GM21360 (cell line): Measurements from ENCODE around the gene NEURL2.

ENCODE experiments used
- ATAC-seq: cut with Tn5 transposase; IDR thresholded peaks from one replicate; pipeline ENCODE4 v1.9.1; 2021; ENCODE audit warnings: mild to moderate bottlenecking, moderate library complexity; ENCODE audit not compliant: unreplicated experiment

Gene NEURL2

GRCh38 chr20:45920462-45921336 is 29.7 kb upstream of the NEURL2 start:
- no peak for ATAC-seq

GRCh38 chr20:45919542-45920399 is 28.8 kb upstream of the NEURL2 start:
- ATAC-seq, result no peak

DNA sequence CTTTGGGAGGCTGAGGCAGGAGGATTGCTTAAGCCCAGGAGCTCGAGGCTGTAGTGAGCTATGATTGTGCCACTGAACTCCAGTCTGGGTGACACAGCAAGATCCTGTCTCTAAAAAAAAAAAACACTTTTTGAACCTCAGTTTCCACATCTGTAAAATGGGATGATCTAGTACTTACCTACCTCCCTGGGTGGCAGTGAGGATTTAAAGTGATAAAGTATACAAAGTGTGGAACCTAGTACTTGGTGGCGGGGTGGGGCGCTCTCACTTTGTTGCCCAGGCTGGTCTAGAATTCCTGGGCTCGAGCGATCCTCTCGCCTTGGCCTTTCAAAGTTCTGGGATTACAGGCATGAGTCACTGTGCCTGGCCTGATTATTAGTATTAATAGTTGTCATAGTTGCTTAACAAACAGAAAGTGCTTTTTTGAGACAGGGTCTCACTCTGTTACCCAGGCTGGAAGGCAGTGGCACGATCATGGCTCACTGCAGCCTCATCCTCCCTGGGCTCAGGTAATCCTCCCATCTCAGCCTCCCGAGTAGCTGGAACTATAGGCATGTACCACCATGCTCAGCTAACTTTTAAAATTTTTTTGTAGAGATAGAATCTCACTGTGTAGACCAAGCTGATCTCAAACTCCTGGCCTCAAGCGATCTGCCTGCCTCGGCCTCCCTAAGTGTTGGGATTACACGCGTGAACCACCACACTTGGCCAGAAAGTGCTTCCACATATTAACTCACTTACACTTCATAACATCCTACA is 27.9 kb upstream of the NEURL2 start:
- ATAC-seq, result no peak

DNA sequence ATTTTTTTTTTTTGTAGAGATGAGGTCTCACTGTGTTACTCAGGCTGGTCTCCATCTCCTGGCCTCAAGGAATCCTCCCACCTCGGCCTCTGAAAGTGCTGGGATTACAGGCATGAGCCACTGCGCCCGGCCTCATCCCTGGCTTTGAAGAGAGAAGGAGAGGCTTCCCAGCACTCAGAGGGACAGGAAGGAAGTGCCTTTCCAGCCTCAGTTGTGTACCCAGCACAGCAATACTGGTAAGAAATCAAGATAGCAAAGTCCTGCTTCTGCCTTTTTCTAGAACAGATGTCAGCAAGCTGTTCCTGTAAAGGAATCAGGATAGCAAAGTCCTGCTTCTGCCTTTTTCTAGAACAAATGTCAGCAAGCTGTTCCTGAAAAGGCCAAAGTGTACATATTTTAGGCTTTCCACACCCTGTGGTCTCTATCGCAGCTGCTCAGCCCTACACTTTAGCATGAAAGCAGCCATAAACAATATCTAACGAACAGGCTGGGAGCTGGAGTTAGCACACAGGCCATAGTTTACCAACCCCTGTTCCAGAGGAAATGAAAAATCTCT is 27.3 kb upstream of the NEURL2 start:
- no peak for ATAC-seq

DNA sequence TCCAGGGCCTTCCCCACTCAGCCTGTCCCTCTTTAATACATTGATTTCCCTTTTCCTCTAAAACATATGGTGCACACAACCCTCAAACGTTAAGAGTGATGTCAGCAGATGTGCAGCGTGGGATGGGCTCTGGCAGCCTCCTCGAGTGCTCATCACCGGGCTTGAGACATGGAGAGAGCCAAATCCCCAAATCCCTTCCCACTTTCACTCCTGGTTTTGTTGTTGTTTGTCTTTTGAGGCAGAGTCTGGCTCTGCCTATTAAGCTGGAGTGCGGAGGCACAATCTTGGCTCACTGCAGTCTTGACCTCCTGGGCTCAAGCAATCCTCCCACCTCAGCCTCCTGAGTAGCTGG is 26.8 kb upstream of the NEURL2 start:
- no peak for ATAC-seq

DNA sequence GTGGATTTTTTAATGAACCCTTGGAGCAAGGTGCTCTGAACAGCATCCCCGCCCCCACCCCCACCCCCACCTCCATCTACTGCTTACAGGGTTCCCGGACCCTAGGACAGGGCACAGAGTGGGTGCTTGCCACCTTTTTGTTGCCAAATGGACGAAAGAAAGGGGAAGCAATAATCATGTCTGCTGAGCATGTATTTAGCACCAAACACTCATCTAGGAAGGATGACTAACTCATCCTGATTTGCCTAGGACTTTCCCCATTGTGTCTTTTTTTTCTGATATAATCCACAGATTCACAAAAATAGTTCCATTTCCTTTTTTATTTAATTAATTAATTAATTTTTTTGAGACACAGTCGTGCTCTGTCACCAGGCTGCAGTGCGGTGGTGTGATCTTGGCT is 22.1 kb upstream of the NEURL2 start:
- ATAC-seq, result no peak

DNA sequence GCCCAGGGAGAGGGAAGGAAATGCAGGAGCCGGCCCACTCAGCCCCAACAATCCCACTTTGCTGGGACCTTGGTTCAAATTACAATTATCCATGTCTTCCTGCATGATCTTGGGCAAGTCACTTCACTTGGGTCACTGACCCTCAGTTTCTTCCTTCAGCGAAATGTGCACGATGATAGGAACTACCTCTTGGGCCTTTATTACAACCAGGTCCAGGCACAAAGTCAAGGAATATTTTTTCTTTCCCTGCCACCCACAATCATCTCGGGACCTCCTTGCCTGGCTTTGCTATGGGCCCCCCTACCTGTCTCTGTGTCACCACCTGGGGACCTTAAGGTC is 21.3 kb upstream of the NEURL2 start:
- no peak for ATAC-seq

- ATAC-seq, result no peak
Observed at GRCh38 chr20:45911486-45912343, 20.7 kb upstream of the NEURL2 start, which contains the start of gene PLTP. Gene PLTP (minus strand): TSS chr20:45912155. CDS start chr20:45911452, 703 bp downstream.

DNA sequence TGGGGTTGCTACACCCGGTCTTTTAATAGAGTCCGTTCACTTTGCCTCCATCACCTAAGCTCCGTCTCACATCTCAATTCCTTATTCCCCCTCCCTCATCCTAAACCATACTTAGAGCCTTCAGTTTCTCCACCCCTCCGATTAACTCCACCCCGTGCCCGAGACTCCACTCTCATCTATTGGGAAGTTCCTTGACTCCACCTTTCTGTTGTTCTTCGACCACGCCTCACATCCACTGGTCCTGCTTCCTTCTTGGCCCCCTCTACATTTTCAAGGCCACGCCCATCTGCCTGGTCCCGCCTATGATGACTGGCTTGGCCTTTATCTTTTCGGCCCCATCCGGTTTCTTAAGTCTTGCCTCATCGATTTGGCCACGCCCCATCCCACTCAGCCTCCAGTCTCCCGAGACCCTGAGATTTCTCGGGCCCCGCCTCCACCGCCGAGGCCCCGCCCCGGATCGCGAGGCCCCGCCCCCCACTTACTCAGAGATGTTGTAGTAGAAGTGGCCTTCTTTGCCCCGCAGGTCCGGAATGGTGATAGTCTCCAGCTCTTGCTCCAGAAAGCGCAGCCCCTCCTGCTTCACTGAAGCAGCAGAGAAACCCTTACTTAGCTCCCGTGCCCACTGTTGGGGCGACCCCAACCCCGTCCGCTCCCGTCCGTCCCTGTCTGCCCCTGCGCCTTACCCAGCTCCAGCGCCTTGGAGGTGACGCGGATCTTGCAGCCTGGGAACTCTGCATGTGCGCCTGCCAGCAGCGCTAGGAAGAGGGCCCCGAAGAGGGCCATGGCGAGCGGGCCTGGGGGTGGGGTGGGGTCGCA is 19.9 kb upstream of the NEURL2 start:
- ATAC-seq, result peak; percentile 85

- no peak for ATAC-seq
Observed at GRCh38 chr20:45909817-45910669, 19.0 kb upstream of the NEURL2 start.

- ATAC-seq, result no peak
Observed at GRCh38 chr20:45909336-45909808, 18.4 kb upstream of the NEURL2 start.

GRCh38 chr20:45908084-45908483 is 17.1 kb upstream of the NEURL2 start:
- ATAC-seq, result no peak

GRCh38 chr20:45907219-45907948 is 16.4 kb upstream of the NEURL2 start:
- no peak for ATAC-seq

GRCh38 chr20:45905505-45906079 is 14.6 kb upstream of the NEURL2 start:
- ATAC-seq, result no peak

- ATAC-seq, result no peak
Observed at GRCh38 chr20:45904583-45905504, 13.8 kb upstream of the NEURL2 start.

- ATAC-seq, result no peak
Observed at GRCh38 chr20:45902199-45902701, 11.2 kb upstream of the NEURL2 start.
